Measurements from ENCODE around the gene RGMA.

RGMA gene

GRCh38 chr15:93072011-93072410, 17.0 kb downstream of the RGMA start:
- H3K4me3 ChIP-seq (ENCODE audit: low read depth, low read length) = peak overlapping the region; percentile 52

DNA sequence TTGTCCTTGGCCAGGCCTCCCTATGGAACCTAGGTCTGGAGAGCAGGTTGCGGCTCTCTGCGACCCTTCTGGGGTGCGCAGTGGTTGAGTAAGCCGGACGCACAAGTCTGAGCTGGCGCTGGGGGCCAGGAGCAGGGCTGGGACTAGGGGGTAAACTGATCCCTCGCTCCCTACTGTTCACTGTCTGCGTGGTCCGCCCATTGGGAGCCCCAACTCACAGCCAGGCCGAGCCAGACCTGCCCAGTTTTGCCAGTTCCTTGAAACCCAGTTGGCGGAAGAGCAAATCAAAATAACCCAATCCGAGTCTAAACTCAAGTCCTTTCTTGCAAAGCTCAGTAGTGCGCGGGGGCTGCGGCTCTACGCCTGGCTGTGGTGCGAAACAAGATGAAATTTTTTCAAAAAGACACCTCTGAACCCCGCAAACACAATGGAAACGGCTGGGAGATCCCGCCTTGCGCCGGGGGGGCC, 17.5 kb downstream of the RGMA start:
- peak overlapping the region; percentile 52 for H3K4me3 ChIP-seq (ENCODE audit: low read depth, low read length)
- TF ChIP-seq, protein P1, sequence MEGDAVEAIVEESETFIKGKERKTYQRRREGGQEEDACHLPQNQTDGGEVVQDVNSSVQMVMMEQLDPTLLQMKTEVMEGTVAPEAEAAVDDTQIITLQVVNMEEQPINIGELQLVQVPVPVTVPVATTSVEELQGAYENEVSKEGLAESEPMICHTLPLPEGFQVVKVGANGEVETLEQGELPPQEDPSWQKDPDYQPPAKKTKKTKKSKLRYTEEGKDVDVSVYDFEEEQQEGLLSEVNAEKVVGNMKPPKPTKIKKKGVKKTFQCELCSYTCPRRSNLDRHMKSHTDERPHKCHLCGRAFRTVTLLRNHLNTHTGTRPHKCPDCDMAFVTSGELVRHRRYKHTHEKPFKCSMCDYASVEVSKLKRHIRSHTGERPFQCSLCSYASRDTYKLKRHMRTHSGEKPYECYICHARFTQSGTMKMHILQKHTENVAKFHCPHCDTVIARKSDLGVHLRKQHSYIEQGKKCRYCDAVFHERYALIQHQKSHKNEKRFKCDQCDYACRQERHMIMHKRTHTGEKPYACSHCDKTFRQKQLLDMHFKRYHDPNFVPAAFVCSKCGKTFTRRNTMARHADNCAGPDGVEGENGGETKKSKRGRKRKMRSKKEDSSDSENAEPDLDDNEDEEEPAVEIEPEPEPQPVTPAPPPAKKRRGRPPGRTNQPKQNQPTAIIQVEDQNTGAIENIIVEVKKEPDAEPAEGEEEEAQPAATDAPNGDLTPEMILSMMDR (IDR thresholded peaks at IDR 0.05; ENCODE audit: low read depth, low read length) = no peak

More at GRCh38 chr15:93072011-93072410, 17.0 kb downstream of the RGMA start:
- TF ChIP-seq, protein P1 (IDR thresholded peaks at IDR 0.05; ENCODE audit: low read depth, low read length) = no peak

DNA sequence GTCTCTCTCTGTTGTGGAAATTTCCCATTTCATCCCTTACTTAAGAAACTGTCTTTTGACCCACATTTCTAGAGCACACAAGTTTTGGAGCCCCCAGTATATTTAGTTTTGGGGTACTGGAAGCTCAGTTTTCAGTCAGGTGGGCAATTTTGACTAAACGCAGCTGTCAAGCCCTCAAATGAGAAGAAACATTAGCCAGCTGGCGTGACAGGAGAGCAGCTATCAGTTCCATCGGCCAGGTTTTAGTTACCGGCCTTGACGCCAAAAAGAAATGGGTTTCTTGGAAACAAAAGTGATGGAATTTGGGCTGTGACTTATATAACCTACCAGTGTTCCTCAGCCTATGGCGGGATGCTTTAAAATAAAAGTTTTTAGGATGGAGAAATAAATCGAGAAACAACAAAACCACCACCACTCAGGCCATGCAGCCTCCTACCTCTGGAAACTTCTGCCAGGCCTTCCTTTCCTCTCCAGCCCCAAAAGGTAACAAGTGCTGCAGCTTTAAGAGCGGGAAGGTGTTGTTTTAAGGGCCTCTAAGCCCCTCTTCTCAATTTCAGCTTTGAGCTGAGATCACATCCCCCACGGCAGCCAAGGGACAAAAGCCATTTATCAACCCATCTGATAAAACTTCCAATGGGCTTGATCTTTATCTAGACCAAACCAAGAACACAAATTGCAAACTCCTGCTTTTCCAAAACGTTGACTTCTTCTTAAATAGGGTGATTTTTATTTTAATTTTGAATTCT, 18.3 kb downstream of the RGMA start:
- no peak overlapping the region for H3K4me3 ChIP-seq (ENCODE audit: low read depth, low read length)
- TF ChIP-seq, protein P1 (IDR thresholded peaks at IDR 0.05; ENCODE audit: low read depth, low read length) = no peak

- TF ChIP-seq, protein P1 (IDR thresholded peaks at IDR 0.05; ENCODE audit: low read depth, low read length) = no peak
- H3K4me3 ChIP-seq (ENCODE audit: low read depth, low read length) = no peak overlapping the region
These were observed 18.9 kb downstream of the RGMA start for GRCh38 chr15:93070132-93070531.

DNA sequence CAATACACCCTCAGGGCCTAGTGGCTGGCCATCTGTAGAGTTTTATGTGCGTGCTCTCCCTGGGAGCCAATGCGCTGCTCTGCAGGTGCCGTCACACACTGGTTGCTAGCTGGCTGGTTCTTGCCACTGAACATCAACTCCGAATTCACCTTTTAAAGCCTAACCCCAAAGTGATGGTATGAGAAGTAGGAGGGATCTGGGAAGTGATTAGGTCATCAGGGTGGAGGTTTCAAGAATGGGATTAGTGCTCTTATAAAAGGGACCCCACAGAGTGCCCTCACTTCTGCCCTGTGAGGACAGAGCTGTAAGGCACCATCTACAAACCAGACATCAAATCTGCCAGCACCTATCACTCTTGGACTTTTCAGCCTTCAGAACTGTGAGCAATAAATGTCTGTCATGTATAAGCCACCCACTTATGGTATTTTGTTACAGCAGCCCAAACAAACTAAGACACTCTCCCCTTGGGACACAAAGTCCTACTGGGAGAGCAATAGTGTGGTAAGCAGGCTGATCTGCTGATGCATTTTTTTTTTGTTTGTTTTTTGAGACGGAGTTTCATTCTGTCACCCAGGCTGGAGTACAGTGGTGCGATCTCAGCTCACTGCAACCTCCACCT, 20.3 kb downstream of the RGMA start:
- TF ChIP-seq, protein P1 (IDR thresholded peaks at IDR 0.05; ENCODE audit: low read depth, low read length) = no peak
- no peak overlapping the region for H3K4me3 ChIP-seq (ENCODE audit: low read depth, low read length)

GRCh38 chr15:93067649-93068085, 21.3 kb downstream of the RGMA start:
- H3K4me3 ChIP-seq (ENCODE audit: low read depth, low read length) = no peak overlapping the region
- TF ChIP-seq, protein P1 (IDR thresholded peaks at IDR 0.05; ENCODE audit: low read depth, low read length) = no peak

Measured in WI38 (cell line).